NK-92 treated with Interleukin-12 subunit alpha and Interleukin-12 subunit beta, amount 100 ng/mL, for 24 hours (cell line): ENCODE measurements around the gene CLSTN3.

ENCODE experiments used
- DNase-seq: peaks from one replicate; lab custom pipeline; 2025; lab: John Stamatoyannopoulos, UW

Gene CLSTN3

DNA sequence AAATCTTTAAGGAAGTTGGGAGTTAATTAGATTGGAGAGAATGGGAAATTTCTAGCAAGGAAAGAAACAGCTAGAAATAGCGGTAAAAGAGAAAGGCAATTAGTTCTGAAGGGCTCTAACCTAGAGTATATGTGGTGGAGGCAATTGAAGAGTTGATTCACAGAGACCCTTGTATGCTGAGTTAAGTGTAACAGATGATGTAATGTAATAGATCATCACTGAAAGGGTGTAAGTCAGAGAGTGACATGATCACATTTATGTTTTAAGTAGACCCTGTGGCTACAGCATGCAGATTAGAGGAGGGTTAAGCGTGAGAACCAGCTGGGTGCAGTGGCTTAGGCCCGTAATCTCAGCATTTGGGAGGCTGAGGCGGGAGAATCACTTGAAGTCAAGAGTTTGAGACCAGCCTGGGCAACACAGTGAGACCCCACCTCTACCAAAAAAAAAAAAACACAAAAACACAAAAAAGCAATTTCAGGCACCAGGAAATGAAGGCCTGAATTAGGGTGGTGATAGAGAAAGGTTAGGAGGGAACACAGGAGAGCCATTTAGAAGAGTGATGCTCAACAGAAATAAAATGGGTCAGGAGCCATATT is 4.4 kb upstream of the CLSTN3 start:
- DNase-seq: no peak

DNA sequence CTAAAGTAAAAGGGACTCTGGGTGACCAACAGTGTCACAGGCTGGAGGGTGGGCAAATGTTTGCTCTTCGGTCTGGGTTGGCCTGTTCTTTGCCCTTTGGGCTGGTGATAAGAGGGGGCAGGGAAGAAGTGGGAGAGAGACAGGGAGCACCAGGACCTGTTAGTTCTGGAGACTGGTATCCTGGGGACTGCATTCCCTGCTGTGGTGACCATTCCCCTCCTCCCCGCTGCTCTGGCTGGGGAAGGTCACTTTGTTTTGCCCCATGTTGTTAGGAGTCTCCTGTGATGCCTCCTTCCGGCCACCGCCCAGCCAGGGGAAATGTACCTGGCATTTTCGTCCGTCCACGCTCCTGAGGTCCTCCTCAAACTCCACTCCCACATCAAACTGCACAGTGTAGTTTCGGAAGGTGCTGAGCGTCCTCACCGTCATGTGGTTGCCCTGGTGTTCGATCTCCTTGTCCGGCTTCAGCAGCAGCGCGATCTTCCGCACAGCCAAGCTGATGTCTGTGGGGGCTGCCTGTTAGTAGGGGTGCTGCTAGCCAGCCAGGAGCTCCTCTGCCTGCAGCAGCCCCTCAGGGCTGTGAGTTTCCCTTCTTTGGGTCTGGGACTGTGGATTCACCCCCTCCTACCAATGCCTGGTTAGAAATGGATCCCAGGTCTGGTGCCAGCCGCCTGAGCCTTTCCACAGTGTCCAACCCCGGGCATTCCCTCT is 2.1 kb upstream of the CLSTN3 start:
- no peak for DNase-seq

DNA sequence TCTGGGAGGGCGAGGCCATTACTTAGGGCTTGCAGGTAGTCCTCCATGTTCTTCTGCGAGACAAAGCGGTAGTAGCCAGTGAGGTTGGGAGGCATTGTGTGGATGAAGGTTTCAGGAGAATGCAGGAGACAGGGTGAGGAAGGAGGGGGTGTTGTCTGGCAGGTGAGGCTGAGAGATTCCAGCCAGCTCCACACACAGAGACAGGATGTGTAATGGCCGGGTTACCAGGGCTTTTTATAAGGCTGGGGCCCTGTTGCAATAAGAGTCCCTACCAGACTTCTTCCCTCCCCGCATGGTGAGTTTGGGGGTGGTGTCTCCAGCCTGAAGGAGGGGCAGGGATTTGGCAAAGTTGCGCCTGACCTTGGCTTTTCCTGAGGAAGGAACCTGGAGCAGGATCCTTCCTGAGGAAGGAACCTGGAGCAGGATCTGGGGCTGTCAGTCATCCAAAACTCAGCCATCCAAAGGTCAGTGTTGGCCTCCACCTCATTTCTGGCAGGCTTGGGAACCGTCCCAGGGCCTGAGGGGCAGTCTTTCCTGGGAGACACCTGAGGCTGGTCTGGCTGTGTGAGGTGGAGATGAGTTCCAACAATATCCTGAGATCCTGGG is 1.4 kb upstream of the CLSTN3 start, which contains the start of gene RBP5:
Gene RBP5 (minus strand): TSS at position 209 of the 606 bp plus-strand sequence. CDS start 114 bp downstream, at position 95.
- DNase-seq: no peak

DNA sequence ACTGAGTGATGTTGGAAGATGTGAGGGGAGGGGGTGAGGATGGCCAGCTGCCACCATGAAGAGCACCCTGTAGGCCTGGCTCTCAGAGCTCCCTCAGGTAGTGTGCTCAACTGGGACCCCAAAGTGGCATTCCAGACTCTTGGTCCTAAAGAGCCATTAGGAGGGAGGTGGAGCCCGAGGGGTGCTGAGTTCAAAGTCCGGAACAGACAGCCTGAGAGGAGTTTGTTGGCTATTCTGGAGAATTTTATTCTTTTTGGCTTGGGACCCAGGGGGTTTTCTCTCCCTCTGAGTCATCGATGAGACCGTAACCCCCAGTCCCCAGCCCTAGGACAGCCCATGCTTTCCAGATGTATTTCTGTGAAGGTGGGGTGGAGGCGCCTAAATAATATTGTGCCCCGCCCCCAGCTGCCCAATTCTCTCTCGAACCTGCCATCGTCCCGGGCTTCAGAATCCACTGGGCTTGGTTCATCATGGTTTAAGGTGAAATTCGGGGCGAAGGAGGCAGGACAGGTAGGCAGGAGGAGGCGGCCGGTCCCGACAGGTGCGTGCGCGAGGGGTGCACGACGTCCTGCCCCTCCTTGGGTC is 792 bp upstream of the CLSTN3 start:
- no peak for DNase-seq

DNA sequence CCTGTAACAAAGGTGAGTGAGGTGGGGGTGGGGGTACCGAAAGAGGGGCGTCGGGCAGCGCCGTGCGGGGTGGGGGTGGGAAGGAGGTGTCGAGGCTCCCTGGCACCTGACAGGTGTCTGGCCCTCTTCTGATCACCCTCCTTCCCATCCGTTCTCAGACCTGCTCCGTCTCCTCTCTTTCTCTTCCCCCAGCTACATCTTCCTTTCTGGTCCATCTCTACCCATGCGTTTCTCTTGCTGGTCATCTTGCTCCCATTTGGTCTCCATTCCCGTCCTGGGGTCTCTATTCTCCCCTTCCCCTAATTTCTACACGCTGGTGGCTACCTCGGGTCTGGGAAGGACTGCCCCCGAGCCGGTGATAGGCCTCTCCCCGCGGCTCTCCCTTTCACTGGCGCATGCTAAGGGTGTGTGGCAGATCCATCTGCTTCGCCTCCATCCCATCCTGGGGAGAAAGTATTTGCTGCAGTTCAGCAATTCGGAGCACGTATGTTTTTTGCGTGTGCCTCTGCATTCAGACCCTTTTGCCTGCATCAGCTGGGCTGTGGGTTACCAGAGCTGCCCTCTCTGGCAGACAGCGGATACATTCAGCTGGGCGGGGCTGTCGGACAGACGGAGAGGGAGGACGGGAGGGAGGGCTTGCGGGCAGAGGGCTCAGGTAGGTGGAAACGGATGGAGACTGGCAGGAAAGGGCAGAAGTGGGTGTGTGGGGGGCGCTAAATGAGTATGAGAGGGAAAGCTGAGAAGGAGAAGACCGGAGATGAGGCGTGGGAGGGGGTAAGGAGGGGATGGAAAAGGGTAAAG is 730 bp downstream of the CLSTN3 start:
- peak; percentile 41 for DNase-seq

DNA sequence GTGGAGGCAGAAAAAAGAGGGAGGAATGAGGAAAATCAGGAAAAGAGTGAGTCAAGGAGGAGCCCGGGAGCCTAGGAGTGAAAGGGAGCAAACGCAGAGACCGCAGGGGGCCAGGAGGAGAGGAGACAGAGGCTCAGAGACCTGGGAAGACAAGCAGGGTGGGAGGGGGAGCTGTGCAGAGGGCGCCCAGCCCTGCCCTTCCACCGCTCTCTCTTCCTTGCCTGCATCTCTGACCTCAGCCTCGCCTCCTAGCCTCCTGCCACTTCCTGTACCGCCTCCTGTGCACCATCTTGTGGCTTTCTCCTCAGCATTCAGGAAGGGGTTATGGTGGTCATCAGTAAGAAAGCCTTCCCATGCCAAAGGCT is 1.3 kb downstream of the CLSTN3 start:
- DNase-seq: peak; percentile 13

DNA sequence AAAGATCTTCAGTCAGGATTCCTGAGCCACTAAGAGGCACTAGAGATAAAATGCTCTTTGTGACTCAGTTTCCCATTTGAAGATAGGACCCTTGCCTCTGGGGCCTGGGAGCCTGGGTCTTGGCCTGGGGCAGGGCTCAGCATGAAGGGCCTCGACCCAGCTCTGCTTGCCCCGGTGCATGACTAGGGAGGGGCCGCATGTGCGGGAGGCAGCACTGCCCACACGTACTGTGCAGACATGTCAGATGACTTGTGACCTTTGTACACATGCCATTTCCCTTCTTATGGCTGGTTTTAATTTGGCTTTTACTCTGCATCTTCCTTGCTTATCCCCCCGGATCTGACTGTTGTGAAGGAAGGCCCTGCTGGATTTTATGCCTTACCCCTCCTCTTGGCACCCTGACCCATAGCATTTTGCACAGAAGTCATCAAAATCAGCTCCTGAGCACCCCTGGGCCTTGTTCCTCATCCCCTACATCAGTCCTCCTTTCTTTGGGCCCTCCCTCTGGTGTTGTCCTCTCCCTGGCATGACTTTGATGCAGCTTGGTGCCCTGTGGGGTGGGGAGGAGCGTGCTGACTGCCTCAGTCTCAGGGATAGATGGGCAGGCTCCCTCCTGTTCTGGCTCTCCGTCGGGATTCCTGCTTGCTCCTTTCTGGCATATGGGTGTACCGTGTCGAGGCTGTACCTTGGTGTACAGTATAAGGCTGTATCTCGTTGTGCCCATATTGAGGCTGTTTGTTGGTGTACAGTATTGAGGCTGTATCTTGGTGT is 4.4 kb downstream of the CLSTN3 start:
- DNase-seq: no peak

DNA sequence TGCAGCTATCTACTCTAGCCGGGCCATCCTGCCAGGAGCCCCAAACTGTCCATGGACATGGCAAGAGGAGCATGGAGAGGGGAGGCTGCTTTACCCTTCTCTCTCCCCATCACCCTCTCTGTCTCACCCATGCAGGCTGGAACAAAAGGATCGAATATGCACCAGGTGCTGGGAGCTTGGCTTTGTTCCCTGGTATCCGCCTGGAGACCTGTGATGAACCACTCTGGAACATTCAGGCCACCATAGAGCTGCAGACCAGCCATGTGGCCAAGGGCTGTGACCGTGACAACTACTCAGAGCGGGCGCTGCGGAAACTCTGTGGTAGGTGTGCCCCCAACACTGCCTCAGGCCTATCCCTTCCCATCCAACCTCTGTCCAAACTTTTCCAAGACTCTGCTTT is 5.9 kb downstream of the CLSTN3 start:
- DNase-seq: no peak

DNA sequence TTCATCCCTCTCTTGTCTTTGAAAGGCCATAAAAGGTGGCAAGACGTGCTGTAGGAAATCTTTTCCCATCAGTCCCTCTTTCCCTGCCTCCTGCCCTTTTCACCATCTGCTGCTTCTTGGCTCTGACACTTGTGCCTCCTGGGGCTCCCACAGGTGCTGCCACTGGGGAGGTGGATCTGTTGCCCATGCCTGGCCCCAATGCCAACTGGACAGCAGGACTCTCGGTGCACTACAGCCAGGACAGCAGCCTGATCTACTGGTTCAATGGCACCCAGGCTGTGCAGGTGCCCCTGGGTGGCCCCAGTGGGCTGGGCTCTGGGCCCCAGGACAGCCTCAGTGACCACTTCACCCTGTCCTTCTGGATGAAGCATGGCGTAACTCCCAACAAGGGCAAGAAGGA is 6.5 kb downstream of the CLSTN3 start:
- DNase-seq: no peak

DNA sequence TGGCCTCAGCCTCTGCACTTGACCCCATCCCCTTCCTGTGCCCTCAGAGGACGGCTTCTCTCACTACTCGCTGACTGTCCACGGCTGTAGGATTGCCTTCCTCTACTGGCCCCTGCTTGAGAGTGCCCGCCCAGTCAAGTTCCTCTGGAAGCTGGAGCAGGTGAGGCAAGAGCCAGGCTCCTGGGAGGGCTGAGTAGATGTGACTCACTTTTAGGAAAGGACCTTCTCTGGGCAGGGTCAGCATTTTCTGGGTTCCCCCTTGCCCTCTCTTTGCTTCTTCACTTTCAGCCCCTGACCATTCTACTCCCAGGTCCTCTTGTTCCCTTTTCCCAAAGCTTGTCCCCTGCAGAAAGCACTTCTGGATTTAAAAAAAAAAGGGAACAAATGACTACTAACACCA is 7.7 kb downstream of the CLSTN3 start:
- no peak for DNase-seq

DNA sequence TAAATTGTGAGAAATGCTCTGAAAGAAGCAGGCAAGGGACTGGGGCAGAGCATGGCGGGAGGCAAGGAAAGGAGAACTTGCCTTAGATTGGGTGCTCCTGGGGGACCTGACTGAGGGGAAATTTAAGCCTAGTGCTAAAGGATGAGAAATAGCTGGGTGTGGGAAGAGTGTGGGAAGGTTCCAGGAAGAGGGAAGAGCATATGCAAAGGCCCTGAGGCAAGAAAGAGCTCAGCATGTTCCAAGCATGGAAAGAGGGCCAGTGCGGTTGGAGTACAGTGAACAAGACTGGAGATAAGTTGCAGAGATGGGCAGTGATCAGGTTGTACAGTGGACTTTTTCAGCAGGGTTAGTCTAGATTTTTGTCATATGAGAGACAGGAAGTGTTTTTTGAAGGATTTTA is 9.0 kb downstream of the CLSTN3 start:
- DNase-seq: no peak

DNA sequence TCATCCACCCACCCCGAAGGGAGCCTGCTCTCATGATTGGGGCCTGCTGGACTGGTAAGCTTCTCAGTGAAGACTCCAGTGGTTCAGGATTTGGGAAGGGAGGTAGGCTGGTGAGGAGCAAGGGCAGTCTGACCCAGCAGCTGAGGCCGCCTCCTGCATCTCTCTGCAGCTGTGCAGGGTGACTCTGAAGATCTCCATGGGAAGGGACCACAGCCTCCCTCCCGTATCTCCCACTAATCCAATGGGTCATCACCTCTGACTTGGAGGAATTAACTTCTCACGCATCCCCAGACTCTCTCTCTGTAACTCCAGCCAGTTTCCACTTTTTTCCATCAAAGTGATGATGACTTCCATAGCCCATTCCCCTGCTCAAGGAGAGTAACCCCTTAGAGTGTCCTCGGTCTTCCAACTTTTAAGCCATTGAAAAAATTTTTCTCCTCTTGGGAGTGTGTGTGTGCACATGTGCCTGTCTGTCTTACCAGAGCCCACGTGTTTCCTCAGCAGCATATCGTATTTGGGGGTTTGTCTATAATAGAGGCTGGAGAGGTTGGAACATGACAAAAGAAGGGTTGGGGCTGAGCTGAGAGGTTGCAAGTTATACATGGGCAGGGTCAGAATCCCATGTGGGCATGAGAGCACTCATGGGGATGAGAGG is 11.3 kb downstream of the CLSTN3 start:
- DNase-seq: no peak

DNA sequence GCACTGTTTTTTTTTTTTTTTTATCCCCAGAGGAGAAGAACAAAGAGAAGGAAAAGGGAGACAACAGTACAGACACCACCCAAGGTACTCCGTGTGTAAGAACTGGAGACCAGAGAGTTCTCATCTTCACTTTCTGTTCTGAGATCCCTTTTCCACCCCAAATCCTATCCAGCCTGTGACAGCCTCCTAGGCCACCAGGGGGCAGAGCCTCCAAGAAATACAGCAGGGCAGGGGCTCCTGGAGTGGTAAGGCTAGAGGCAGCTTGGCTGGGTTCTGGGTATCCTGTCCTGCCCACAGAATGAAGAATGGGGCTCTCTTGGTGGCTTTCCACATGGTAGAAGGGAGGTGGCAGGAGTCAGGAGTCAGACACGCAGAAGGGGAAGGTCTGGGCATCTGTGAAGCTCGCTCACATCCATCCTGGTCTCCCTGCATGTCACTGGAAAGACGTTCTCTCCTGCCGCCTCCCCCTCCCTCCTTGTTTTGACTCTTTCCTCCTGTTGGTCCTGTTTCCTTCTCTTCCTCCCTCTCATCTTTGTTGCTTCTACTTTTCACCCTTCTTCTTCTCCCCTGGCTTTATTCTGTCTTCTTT is 12.0 kb downstream of the CLSTN3 start:
- no peak for DNase-seq

DNA sequence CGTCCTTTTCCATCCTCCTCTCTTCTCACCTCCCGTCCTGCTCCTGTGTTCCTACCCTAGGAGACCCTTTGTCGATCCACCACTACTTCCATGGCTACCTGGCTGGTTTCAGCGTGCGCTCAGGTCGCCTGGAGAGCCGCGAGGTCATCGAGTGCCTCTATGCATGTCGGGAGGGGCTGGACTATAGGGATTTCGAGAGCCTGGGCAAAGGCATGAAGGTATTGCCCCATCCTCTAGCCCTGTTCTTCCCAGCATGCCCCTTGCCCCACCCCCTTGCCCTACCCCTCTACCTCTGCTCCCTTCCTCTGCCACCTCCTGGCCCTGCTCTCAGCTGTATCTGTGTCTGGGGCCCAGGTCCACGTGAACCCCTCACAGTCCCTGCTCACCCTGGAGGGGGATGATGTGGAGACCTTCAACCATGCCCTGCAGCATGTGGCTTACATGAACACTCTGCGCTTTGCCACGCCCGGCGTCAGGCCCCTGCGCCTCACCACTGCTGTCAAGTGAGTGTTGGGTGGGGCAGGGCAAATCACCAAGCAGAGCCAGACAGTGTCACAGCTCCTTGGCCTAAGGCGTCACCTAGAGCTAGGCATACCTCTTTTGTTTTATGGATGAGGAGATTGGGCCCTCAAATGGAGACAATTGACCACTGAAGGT is 12.8 kb downstream of the CLSTN3 start:
- DNase-seq: no peak

DNA sequence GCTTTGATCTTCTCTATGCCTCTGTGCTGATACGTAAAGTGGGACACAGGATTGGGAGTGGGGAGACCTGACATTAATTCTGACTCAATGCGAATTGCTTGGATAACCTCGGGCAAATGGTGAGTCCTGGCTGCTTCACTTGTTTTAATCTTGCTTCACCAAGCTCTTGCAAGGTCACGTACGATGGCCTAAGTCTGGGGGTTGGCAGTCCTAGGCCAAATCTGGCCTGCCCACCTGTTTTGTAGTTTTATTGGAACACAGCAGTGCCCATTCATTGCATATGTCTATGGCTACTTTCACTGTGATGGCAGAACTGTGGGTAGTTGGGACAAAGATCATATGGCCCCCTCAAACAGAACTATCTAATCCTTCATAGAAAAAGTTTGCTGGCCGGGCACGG is 13.4 kb downstream of the CLSTN3 start:
- no peak for DNase-seq

DNA sequence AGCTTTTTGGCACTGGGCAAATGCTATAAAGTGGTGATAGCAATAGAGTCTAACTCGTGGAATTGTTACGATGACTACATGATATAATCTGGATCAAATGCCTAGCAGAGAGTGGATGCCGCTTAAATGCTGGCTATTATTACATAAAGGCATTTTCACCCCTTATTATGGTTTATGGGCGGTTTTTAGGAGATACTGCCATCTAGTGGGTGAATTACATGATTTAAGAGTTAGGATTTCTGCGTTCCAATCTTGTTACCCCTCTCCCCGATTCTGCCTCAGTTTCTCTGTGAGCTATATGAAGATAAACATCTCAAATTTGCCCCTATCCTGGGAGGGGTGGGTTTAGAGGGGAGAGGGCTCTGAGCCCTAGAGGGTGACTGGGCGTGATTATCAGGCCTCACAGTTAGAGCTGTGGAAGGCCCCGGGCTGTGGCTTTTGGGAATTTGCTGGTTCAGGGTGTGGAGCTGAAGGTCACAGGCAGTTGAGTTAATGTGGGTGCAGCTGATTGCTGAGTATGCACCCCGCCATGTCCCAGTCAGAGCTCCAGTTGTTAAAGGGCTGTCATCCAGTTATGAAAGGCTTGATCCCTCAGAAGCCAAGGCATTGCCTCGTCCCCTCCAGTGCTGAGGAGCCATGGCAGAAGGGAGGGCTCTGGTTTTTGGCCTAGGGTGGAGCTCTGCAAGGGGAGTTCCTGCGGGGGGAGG is 14.4 kb downstream of the CLSTN3 start:
- DNase-seq: no peak

DNA sequence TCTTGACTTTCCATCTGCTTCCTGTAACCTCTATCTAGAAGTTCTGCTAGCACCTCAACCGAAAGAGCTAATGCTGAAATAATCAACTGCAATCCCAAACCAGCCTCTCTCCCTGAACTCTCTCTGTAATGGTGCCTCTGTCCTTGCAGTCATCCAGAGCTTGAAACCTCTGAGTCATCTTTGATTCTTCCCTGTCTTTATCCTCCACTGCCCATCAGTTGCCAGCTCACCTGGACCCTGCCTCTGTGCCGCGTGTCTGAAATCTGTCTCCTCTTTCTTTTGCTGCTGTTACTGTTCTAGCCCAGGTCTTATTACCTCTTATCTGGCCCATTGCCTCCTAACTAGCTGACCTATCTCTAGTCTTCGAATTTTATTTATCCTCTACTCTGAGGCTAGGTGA is 15.5 kb downstream of the CLSTN3 start:
- no peak for DNase-seq

DNA sequence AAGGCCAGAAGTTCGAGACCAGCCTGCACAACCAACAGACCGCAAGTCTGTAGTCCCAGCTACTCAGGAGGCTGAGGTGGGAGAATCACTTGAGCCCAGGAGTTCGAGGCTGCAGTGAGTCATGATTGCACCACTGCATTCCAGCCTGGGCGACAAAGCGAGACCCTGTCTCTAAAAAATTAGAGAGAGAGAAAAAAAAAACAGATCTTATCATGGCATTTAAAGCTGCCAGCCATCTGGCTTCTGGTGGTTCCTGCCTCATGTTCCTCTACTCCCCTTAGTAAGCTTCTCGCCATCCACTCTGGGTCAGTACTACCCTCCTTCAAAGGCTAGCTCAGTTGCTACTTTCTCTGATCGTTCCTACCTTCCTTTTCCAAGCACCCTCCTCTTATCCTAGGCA is 16.1 kb downstream of the CLSTN3 start:
- no peak for DNase-seq

DNA sequence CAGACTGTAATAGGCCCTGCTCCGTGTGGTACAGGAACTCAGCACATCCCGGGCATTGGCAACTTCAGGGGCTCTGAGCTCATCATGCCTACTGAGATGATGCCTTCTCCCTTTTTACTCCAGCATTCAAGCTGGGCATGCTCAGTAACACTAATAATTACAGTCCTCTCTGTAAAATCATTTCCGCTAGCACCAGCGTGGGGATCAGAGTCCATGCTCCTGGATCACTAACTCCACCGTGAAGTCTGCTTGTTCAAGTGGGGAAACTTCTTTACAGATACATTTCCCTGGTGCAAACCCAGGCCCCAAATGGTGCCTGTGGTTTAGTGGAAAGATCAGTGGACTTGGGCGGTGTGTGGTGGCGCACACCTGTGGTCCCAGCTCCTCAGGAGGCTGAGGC is 16.7 kb downstream of the CLSTN3 start:
- no peak for DNase-seq

DNA sequence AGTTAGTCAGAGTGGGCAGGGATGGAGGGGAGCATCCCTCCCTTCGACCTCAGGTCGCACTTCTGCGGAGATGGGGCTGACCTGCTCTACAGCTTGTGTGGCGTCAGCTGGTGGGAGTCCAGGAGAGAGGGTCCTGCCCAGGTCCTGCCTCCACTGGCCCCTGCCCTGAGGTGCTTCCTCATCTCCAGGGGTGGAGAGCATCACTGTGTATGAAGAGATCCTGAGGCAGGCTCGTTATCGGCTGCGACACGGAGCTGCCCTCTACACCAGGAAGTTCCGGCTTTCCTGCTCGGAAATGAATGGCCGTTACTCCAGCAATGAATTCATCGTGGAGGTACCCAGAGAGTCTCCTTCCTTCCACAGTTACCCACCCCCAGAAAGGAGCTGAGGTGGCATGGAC is 20.2 kb downstream of the CLSTN3 start:
- no peak for DNase-seq
